Ecto neural progenitor cell (in vitro differentiated cells): ENCODE data around the gene MGMT.

Source experiments
- DNase-seq: peaks from one replicate; pipeline ENCODE4 v3.0.0-alpha.2; 2018; ENCODE audit warnings: low spot score

The MGMT gene

DNA sequence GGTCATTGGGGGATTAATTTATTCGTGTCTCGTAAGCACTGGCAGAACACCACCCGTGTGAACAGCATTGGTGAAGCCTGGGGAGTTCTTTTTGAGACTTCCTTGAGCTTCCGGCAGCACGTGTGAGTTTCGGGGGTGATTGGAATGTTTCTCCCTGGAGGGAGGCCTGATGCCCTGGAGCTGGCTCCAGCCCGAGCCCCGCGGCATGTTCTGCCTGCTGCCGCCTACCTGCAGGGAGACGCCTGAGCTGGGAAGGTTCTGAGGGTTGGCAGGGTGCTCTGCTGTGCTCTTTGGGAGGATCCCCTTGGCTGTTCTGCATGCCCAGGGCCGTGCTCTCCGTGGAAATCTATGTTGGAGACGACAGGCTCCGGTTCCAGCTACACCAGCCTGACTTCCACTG, 159.3 kb downstream of the MGMT start:
- DNase-seq: no peak

DNA sequence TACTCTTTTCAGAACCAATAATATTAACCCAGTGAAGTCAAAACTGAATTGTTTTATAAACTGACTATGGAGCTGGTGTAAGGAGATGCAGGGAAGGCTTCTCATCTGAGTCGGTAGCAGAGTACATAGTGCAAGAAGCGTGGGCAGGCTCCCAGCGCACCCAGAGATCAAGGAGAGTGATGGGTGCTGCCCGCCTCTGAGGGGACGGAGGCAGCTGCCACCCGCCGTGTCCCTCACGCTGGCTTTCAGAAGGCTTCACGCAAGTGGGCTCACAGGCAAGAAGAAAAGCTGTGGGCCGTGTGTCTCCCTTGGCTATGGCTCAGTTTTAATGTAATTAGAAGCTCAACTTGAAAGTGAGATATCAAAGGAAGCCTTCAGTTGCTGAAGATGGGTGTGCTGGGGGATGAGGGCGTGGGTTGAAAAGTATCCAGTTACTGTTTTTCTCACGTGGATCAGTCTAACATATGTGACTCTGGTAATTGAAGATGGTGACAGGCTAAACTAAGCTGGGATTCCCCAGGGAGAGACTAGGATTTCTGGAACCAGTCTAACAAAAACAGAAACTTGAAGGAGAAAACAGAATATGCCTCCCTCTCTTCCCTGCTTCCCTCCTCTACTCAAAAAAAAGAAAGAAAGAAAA, 159.9 kb downstream of the MGMT start:
- DNase-seq: no peak

DNA sequence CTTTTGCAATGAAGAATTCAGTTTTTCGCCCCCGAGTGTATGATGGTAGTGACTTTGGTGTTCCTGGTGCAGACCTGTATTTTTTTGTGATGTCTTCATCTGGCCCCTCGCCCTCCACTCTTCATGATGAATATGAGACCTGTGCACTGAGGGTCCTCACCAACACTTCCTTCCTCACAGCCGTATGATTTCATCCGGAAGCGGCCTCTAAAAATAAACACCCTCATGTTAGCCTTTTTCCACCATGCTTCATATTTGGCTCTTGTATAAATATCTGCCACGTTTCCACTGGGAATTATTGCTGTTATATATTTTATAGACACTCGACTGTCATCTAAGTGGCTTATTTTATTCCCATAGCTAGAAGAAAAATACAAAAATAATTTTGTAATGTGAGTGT, 160.4 kb downstream of the MGMT start:
- no peak for DNase-seq

DNA sequence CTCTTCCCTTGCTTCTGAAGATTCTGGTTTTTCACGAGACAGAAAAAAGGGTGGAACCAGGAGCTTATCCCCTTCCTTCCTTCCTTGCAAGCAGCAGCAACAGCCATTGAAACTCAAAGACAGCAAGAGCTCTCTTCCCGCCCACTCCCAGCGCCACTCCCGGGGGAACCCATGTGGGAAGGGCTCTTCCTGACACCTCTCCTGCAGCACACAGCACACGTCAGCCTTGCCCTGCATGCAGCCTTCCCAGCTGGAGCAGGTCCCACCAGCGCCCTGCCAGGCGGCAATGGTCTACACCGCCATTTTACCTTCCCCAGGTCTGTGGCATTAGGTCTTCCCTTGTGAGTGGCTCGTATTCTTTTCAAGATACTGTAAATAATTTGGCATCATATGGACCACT, 161.8 kb downstream of the MGMT start:
- no peak for DNase-seq

DNA sequence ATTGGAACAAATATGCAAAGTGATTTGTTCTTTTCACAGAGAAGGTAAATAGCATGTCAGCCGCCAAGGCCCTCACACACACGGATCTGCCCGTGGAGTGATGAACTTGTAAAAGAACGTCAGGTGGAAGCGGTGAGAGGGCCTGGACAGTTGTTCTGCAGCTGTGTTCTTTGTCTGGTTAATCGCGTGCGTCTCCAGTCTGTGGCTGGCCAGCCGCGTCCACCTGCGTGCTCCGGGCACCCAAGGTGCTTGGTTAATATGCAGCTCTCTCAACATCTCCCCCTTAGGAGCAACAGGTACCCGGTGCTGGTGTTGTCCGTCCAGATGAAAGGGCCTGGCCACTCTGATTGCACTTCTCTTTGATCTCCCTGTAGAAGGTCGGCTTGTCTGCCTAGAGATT, 162.9 kb downstream of the MGMT start:
- DNase-seq: no peak

DNA sequence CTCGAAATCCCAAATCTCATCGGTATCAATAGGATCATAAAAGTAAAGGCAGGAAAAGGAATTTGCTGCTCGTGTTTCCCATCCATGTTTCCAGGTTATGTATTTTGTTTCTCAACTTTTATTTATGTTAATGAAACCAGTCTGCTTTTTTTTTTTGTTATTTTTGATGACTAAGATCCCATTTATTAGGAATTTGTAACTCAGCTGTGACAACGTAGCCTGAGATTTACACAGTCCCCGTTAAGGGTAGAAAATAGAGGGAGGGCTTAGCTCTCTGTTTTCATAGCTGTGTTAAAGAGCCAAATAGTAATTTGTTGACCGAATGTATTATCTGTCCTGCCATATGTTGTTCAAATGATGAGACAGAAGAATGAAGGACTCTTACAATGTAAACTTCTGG, 164.0 kb downstream of the MGMT start:
- DNase-seq: no peak

DNA sequence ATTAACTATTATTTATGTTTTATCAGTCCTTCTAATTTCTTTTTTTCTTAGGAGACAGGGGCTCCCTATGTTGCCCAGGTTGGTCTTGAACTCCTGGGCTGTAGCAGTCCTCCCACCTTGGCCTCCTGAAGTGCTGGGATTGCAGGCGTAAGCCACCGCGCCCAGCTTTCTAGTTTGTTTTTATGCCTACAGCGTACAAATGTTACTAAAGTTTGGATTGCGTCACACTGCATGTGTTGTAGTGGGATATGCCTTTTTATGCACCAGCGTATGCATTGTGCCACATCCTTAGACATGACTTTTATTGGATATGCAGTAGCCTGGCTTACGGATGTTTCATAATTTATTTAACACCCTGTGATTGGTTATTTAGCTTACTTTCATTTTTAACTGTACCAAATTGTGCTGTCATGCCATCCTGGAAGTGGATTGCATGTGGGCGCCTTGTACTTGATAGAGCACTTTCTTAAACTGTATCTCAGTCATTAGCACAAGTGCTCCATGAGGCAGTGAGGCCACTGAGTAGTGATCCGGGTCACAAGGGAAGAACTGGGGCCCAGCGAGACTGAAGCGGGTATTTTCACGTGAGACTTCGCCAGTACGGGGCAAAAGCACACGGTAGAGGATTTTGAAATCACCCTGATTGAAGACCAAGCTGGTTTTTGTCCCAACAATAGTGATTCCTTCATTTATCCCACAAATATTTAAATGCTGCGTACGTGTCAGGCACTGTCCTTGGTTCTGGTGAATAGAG, 165.0 kb downstream of the MGMT start:
- no peak for DNase-seq

DNA sequence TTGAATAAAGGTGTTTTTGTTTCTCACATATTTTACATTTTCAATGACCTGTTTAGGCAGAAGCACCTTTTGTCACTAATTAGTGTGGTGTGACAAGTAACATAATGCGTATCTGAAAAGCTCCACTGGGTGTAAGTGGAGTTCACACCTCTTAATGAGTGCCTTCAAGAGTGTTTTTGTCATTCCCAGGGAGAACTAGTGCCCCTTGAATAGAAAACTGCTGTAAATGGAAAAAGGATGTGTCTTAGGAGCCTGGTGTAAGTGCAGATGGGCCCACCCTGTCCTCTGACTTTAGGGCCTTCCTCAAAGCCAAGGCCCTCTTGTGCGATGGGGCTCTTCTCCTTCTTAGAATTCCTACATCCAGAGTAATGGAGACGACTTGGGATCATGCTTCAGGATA, 170.0 kb downstream of the MGMT start:
- DNase-seq: no peak

DNA sequence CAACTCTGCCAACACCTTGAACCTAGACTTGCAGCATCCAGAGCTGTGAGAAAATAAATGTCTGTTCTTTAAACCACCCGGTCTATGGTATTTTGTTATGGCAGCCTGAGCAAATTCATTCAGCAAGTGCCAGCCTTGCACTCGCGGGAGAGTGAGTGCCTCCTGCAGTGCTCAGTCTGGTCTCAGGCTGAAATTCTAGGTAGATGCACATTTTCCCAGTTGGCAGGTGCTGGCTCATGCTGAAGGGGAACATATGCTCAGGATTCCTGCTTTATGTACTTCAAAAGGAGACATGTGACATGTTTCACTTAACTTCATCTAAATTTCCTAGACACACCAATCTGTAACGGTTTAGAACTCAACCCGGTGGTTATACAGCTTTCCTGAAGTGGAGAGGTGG, 170.8 kb downstream of the MGMT start:
- no peak for DNase-seq

DNA sequence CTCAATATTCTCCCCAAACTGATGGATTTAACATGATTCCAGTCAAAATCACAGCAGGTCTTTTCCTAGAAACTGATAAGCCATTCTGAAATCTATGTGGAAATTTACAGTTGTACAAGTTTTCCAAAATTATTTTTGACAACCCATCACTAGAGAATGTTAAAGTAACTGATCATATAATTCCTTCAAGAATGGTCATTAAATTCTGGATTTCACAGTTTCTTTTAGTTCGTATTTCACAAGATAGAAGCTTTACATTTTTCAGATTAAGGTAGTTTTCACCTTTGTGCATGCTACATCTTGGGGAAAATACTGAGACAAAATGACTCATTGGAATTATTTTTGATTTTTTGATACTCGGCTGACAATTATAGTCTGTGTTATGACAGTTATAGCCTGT, 174.3 kb downstream of the MGMT start:
- DNase-seq: no peak

DNA sequence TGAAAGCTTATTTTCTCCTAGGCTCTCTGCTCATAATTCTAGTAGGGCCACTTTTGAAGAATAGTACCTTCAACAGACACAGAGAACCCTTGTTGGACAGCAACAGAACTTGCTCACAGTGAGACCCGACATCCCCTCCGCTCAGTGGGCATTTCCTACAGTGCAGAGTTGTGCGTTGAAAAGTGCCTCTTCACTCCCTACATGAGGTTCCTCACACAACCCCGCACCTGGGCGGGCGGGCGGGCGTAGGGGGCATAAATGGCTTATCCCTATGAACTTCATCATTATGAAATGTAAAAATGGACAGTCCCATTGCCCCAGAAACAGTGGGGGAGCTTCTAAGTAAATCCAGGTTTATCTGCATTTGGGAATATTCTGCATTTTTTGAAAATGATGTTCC, 174.9 kb downstream of the MGMT start:
- DNase-seq: no peak

DNA sequence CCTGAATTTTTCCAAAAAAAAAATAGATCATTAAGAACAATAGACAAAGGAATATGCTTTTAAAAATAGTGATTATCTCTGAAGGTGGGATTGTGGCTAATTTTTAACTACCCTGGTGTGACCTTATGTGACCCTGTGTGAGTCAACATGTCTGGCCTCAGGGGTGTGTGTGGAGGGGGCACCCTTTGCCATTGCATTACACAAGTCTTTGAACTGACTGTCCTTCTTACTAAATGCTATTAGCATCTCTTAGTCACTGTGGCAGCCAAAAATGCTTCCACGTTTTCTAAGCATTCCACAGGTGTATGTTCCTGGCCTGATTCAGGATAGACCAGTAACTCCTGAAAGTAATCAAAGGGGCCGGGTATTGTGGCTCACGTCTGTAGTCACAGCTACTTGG, 175.4 kb downstream of the MGMT start:
- no peak for DNase-seq

DNA sequence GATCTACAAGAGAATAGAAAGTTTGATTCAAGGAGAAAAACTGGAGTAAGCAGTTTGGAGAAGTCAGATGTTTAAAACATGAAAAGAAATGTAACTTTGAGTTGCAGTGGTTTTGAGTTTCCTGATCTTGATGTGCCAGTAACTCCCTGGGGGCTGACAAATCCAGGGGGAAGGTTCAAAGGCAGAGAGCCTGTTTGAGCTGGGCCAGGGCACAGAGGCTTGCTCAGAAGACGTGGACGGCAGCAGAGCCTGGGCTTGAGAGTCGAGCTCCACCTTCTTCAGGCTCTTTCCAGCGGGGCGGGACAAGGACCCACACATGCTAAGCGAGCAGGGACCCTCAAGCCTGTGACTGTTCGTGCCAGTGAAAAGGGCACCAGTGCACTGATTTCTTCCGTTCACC, 176.2 kb downstream of the MGMT start:
- no peak for DNase-seq

DNA sequence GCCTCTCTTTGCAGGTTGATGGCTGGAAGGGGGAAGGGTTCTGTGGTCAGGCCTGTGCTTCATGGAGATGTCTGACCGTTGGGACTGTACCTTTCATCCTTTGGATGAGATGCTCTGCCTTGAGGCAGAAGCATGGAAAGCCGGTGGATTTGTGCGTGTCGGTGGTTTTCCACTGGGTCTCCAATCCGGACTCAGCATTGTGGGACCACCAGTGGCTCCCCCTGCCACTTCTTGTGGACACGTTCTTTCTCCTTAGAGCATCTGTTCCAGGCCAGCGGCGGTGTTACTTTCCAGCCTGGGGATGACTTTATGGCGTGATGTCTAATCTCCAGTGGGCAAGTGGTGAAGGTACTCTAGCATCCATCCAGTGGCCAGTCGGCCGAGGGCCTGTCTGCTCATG, 178.4 kb downstream of the MGMT start:
- no peak for DNase-seq

DNA sequence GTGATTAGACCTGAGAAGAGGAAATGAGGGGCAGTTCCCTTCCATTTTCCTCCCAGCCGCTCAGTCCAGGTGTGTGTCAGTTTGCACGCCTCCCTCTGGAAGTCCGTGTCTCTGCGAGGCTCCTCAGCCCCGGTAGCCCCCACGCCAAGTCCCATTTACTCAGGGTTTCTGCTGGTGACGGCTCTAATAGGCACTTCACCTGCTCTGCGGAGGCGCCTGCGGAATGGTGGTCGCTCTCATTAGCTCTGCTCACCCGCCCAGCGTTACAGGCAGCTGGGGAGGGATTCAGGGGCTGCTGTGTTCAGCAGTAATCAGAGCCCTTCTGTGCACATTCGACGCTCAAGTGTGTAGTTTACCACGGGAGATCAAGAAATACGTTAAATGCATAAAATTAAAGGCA, 179.9 kb downstream of the MGMT start:
- no peak for DNase-seq

DNA sequence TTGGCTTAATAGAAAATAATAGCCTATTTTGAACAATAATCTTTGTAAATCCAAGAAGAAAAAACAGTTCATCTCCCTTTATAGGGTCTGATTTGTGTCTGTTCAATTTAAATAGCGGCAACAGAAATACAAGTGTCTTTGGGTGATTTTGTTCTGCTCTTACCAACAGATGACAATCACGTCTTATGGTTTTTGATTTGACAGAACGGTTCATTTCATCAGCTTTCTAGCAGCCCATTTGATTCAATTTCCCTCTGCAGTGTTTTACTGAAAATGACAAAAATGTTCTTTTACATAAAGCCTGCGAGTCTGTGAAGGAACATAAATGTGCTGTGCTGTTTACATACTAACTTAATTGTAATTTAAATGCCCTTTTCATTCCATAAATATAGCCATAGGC, 180.5 kb downstream of the MGMT start:
- no peak for DNase-seq

DNA sequence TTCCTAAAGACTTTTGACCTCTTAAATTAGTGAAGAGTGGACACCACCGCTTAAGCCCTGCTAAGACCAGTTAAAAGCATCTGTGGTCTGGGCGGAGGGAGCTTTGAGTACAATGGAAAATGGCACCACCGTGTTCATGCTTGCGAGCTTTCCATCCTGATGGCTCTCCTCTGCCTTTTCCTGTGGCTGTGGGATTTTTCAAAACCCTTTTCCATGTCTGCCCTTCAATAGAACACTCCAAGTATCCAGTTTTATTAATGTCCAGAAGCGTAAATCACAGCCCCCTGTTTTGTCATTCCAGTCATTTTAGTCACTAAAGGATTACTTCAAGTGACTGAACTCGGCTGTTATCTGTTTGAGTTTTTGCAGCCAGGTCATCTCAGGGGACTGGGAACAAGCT, 181.8 kb downstream of the MGMT start:
- no peak for DNase-seq

DNA sequence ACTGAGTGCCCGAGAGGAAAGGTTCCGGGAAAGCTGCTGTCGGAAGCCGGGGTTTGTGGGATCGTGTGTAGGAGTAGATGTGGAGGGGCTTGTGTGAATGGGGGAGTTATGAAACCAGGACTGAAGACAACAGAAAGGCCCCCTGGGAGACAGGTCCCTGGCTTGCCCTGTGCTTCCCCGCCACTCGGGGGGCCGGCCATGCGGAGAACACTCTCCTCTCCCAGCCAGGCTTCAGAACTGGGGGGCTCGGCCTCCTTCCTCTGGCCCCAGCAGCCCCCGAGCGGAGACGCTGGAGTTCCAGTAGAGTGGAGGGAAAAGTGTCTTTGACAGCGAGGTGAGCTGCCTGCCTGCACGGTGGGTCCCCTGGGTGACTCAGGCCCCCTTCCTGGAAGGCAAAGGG, 185.0 kb downstream of the MGMT start:
- no peak for DNase-seq

DNA sequence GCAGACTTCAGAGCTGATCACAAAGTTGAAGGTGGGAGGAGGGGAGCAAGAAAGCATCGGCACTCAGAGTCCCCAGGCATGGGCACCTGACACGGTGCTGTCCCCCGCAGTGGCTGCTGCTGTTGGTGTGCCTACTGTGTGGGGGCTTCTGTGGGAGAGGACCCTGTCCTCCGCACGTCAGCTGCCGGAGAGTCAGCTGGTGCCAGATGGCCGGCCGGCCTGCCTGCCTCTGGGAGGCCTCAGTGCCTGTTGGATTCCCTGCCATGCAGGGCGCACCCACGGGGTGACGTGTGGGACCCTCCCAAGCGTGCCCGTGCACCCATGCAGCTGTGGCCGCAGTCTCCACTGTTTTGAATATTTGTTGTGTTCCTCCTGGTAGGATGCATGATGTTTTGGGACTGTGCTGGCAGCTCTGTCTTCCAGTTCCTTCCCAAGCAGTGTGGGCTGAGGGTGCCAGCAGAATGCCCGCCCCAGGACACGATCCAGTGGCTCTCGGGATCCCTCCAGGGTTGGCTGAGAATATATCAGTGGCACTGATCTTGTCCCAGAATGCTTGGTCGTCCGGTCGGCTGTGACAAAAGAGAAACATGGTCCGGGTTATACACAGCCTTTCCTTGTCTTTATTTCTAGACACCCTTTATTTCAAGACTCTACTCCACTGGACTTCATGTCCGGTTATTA, 185.6 kb downstream of the MGMT start:
- no peak for DNase-seq

DNA sequence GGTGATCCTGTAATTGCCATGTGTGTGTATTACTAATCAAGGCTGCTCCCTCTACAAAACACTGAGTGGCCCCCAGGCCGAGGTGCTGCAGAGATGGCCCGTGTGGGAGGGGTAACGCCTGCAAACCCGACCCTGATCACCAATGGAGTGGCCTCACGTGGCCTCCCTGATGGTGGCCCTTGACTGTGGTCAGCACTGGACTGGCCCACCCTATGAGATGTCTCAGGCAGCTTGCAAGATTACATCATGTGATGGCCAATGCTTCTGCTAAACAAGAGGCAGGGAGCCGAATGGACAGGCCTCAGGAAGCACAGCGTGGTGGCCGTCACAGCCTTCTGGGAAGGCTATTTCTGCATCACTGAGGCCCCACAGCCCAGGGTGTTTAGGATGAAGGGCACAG, 186.4 kb downstream of the MGMT start:
- no peak for DNase-seq

DNA sequence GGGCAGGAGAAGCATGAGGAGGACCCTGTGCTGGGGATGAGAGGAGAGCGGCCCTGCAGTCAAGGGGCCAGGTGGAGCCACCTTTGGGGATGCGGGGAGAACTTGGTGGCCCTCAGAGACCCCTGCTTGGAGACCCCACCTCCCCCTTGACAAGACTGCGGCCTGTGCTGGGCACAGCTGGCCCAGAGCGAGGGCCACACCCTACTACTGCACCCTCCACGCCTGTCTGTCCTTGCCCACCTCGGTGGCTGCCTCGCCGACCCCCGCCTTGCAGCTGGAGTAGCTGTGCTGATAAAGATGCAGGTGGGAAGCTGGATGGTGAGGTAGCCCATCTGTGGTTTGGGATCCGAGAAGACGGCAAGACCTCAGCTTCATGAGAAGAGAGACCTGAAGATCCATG, 186.8 kb downstream of the MGMT start:
- DNase-seq: no peak

DNA sequence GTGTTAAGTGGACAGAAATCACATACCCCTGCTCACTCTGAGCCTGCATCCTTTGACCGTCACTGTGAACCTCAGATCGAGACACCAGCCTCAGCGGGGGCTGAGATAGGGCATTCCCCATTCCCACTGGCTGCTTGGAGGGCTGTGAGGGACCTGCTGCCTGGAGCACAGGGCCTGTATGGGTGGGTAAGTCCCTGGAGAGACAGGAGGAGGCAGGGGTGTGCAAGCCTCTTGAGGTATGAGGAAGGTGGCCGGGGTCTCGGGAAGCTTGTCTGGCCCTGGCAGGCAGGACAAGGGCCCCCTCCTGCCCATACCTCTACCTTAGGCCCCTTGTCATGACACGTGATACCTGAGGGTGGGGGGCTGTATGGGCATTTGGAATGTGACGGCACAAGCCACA, 187.4 kb downstream of the MGMT start:
- no peak for DNase-seq

DNA sequence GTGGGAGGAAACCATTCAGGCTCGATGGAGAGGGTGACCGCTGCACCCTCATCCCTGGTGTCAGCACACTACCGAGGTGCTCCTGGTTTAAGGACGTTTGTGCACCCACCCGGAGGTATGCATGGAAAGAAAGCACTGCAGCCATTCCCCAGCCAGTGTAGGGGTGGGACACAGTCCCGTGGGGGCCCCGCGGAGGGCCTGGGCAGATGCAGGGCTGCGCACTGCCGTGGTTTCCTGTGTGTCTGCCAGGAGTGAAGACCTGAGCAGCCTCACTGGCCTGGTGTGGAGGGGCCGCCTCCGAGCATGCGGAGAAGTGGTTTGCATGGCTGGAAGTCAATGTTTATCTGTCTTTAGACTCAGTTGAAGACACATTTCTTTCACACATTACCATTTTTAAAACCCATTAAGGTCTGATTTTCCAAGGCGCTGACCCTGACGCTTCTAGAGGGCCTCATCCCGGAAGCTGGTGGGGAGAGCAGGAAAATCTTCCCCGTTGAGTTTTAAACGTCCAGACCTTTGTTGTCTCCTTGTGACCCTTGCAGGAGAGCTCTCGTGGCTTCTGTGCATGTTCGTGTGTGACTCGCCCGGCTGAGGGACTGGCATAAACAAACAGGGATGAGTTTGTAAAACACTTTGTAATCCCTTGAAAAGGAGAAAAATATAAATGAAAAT, 188.1 kb downstream of the MGMT start:
- DNase-seq: no peak
